Breast epithelium (tissue), 3 donors: ENCODE data around the gene RNF126.

Experiments used
- POLR2AphosphoS5 ChIP-seq, 3 donors: sonication (generic); formaldehyde crosslinking; IDR thresholded peaks; one replicate each; pipeline ENCODE4 v1.6.1; 2017; ENCODE audit warnings: antibody characterized with exemption in 3 of 3
- TF ChIP-seq, protein P1 (sequence below), 3 donors: fragments of 450-650 bp; IDR thresholded peaks; one replicate each; pipeline ENCODE4 v1.5.1; 2016 to 2017; ENCODE audit warnings: antibody characterized with exemption in 3 of 3, mild to moderate bottlenecking in 3 of 3, moderate library complexity in 3 of 3

DNA sequence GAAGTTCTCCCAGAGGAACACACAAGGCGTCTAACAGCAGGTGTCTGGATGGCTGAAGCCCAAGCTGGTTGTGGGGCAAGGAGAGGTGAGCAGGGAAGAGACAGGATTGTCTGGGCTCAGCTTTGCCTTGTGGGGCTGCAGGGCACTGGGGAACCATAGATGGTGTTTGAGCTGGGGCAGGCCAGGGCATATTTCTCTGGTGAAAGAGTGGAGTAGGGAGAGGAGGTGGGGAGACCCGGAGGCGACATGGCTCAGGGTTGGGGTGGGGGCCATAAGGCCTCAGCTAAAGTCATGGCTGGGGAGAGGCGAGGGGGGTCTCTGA lies 40.3 kb upstream of the RNF126 start:
- TF ChIP-seq, protein P1, sequence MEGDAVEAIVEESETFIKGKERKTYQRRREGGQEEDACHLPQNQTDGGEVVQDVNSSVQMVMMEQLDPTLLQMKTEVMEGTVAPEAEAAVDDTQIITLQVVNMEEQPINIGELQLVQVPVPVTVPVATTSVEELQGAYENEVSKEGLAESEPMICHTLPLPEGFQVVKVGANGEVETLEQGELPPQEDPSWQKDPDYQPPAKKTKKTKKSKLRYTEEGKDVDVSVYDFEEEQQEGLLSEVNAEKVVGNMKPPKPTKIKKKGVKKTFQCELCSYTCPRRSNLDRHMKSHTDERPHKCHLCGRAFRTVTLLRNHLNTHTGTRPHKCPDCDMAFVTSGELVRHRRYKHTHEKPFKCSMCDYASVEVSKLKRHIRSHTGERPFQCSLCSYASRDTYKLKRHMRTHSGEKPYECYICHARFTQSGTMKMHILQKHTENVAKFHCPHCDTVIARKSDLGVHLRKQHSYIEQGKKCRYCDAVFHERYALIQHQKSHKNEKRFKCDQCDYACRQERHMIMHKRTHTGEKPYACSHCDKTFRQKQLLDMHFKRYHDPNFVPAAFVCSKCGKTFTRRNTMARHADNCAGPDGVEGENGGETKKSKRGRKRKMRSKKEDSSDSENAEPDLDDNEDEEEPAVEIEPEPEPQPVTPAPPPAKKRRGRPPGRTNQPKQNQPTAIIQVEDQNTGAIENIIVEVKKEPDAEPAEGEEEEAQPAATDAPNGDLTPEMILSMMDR (IDR thresholded peaks at IDR 0.05) = no peak
- TF ChIP-seq POLR2AphosphoS5 (IDR thresholded peaks at IDR 0.05) = no peak
